Colonic mucosa (tissue), 4 donors: ENCODE results near the gene OR10H4. TPM values are rescaled to one million over a fixed set of nuclear protein-coding genes. Genes with fewer than 3 reads are reported as not detected.
"Not testable (repeated sequence)": the region's sequence is repeated elsewhere in the genome, so short reads cannot be mapped to it uniquely, and the experiment has no call there.

ENCODE experiments used
- DNase-seq: peaks from one replicate; pipeline ENCODE4 v3.0.0-alpha.2; 2020
- H3K27ac ChIP-seq: fragments of 200-600 bp; one replicate; pipeline ENCODE4 v1.8.0; 2021
- H3K27me3 ChIP-seq: fragments of 200-600 bp; one replicate; pipeline ENCODE4 v1.8.0; 2021
- H3K36me3 ChIP-seq: fragments of 200-600 bp; one replicate; pipeline ENCODE4 v1.8.0; 2021
- H3K4me1 ChIP-seq: fragments of 200-600 bp; one replicate; pipeline ENCODE4 v1.8.0; 2021; ENCODE audit warnings: mild to moderate bottlenecking
- H3K4me3 ChIP-seq: fragments of 200-600 bp; one replicate; pipeline ENCODE4 v1.8.0; 2021
- H3K9ac ChIP-seq, 2 donors: one replicate each; pipeline ENCODE4 v1.7.0; 2013; ENCODE audit warnings: control low read depth in 2 of 2, low read depth in 2 of 2, low read length in 2 of 2
- H3K9me3 ChIP-seq: fragments of 200-600 bp; one replicate; pipeline ENCODE4 v1.8.0; 2021
- intact Hi-C: fragments of 100-400 bp; cut with DNase I; formaldehyde crosslinking; loops from one replicate; pipeline ENCODE4 v1.14.1; 2022
- total RNA-seq, 2 donors: library from RNA; stranded (reverse); fragmentation: NEBNext Ultra II Directional in 1 of 2; extraction: Animal tissue kit (Norgen Biotek cat#: 25700) in 1 of 2; gene quantifications; one replicate each; pipeline ENCODE4 v1.2.1, GENCODE V29; 2021
- TF ChIP-seq, protein P1 (sequence below): fragments of 200-600 bp; IDR thresholded peaks from one replicate; pipeline ENCODE4 v1.8.0; 2022; ENCODE audit warnings: antibody characterized with exemption, mild to moderate bottlenecking
- donor health status: healthy.
- donor health status: DM: no; HTN: no; CAD: no.
- donor health status: DM: no; HTN: no; CAD: no.

Gene OR10H4, protein sequence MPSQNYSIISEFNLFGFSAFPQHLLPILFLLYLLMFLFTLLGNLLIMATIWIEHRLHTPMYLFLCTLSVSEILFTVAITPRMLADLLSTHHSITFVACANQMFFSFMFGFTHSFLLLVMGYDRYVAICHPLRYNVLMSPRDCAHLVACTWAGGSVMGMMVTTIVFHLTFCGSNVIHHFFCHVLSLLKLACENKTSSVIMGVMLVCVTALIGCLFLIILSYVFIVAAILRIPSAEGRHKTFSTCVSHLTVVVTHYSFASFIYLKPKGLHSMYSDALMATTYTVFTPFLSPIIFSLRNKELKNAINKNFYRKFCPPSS
- total RNA-seq: not detected

DNA sequence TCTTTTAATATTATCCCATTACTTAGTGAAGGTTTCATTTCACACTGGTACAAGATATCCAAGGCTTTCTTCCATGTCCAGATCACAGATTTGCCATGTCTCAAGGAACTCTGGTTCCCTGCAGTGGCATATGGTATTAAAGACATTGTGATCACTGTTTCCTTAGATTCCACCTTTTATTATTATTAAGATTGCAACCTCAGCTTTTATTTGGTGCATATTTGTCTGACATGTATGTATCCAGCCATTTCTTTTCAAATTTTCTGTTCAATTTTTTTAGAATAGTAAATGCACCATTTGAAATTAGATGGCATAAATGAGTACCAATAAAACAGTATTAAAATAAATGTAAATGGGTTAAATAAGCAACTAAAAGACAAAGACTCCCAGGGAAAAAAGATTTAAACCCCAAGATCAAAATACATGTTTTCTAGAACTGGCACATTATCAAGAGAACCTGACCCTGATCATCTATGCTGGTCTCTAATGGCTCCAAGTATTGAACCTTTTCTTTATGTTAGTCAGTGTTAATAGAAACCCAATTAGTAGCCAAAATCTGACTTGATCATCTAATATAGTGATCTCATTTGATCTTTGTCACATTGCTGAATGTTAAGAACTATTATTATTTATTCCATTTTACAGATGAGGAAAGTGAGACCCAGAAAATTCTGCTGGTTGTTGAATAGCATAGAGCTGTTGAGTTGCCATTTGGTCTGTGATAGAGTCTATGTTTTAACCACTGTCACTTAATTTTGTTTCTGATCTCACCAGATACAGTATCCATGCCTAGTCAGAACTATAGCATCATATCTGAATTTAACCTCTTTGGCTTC, at the start of gene OR10H4:
TSS of gene OR10H4 (plus strand) at position 786 of the 836 bp plus-strand sequence. CDS start at position 786, 0 bp downstream.
- Histone ChIP-seq H3K36me3 (no peaks in the 10 kb centered on the region), H3K27me3 (no peaks in the 10 kb centered on the region), H3K27ac (no peak within 1 kb of the TSS), H3K9me3 (no peaks in the 10 kb centered on the region), H3K4me1 (no peaks in the 10 kb centered on the region), H3K4me3 (no peak within 1 kb of the TSS), H3K9ac (no peak within 1 kb of the TSS)
- TF ChIP-seq, protein P1, sequence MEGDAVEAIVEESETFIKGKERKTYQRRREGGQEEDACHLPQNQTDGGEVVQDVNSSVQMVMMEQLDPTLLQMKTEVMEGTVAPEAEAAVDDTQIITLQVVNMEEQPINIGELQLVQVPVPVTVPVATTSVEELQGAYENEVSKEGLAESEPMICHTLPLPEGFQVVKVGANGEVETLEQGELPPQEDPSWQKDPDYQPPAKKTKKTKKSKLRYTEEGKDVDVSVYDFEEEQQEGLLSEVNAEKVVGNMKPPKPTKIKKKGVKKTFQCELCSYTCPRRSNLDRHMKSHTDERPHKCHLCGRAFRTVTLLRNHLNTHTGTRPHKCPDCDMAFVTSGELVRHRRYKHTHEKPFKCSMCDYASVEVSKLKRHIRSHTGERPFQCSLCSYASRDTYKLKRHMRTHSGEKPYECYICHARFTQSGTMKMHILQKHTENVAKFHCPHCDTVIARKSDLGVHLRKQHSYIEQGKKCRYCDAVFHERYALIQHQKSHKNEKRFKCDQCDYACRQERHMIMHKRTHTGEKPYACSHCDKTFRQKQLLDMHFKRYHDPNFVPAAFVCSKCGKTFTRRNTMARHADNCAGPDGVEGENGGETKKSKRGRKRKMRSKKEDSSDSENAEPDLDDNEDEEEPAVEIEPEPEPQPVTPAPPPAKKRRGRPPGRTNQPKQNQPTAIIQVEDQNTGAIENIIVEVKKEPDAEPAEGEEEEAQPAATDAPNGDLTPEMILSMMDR: no peak
- no peak for DNase-seq
- intact Hi-C loops: no loop called here

DNA sequence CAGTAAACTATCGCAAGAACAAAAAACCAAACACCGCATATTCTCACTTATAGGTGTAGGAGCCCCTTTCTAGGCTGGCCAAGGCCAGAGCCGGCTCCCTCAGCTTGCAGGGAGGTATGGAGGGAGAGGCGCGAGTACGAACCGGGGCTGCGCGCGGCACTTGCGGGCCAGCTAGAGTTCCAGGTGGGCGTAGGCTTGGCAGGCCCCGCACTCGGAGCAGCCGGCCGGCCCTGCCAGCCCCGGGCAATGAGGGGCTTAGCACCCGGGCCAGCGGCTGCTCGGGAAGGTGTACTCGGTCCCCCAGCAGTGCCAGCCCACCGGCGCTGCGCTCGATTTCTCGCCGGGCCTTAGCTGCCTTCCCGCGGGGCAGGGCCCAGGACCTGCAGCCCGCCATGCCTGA, 49.2 kb upstream of the OR10H4 start:
- H3K9ac ChIP-seq, H3K36me3 ChIP-seq, DNase-seq, H3K27me3 ChIP-seq, H3K27ac ChIP-seq, H3K4me1 ChIP-seq, H3K9me3 ChIP-seq, intact Hi-C loops, H3K4me3 ChIP-seq: not testable (repeated sequence)

DNA sequence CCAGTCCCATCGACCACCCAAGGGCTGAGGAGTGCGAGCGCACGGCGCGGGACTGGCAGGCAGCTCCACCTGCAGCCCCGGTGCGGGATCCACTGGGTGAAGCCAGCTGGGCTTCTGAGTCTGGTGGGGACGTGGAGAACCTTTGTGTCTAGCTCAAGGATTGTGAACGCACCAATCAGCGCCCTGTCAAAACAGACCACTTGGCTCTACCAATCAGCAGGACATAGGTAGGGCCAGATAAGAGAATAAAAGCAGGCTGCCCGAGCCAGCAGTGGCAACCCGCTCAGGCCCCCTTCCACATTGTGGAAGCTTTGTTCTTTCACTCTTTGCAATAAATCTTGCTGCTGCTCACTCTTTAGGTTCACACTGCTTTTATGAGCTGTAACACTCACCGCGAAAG, 48.8 kb upstream of the OR10H4 start:
- H3K9ac ChIP-seq, DNase-seq, H3K4me3 ChIP-seq, H3K27me3 ChIP-seq, intact Hi-C loops, H3K9me3 ChIP-seq, H3K4me1 ChIP-seq, H3K36me3 ChIP-seq, H3K27ac ChIP-seq: not testable (repeated sequence)

DNA sequence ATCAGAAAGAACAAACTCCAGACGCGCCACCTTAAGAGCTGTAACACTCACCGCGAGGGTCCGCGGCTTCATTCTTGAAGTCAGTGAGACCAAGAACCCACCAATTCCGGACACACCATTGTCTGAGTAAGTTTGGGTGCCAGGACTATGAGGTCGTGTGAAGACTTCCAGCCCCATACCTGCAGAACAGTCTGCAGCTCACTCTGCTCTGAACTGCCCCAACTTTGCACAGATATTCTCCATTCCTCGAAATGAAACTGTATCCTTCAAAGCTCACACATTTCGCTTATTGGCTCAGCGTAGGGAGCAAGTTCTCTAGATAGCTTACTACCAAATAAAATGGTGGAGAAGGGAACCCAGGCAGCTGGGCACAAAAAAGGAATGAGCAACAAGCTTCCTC, 48.3 kb upstream of the OR10H4 start:
- no peaks in the 10 kb centered on the region for H3K27me3 ChIP-seq
- TF ChIP-seq, protein P1: no peak

DNA sequence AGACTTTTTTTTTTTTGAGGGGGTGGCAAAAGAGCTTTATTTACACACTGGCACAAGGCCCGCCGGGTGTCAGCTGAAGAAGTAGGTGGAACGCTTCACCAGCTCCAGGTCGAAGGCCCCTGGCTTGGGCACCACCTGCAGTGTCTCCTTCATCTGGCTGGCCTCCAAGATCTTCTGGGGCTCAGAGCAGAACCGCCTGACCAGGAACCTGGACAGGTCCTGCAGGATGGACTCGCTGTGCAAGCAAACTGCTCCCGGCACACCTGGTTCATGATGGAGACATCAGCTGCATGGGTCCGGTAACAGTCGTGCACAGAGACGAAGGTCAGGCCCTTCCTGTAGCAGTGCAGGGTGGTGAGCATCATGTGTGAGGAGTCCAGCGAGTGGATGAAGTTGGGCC, 46.6 kb upstream of the OR10H4 start:
- Histone ChIP-seq H3K36me3 (no peaks in the 10 kb centered on the region), H3K27ac (no peak overlapping the region), H3K27me3 (no peaks in the 10 kb centered on the region), H3K9ac (no peak overlapping the region), H3K4me1 (no peaks in the 10 kb centered on the region), H3K9me3 (no peaks in the 10 kb centered on the region), H3K4me3 (no peak overlapping the region)
- no peak for DNase-seq
- intact Hi-C loops: no loop called here
- TF ChIP-seq, protein P1: no peak

More for the DNA sequence above, 48.3 kb upstream of the OR10H4 start:
- Histone ChIP-seq H3K9ac (no peak overlapping the region), H3K9me3 (no peaks in the 10 kb centered on the region), H3K4me1 (no peaks in the 10 kb centered on the region), H3K4me3 (no peak overlapping the region), H3K27ac (no peak overlapping the region), H3K36me3 (no peaks in the 10 kb centered on the region)
- intact Hi-C loops: no loop called here
- no peak for DNase-seq

DNA sequence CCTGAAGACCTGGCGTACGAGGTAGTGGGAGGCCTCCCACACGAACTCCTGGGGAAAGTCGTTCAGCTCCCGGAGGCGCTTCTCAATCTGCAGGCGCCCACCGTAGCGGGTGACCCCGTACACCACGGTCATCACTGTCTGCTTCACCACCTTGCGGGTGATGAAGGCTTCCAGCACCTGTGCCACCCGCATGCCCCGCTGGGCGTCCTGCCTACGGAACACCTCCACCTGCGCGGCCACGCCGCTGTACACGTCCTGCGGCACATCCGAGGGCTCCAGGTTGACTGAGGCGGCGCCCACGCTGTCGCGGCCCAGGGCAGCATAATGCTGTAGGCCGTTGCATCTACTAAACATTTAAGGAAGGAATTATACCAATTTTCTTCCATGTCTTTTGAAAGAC, 45.9 kb upstream of the OR10H4 start:
- H3K9me3 ChIP-seq, H3K27me3 ChIP-seq, intact Hi-C loops, DNase-seq, H3K4me1 ChIP-seq, H3K9ac ChIP-seq, H3K4me3 ChIP-seq, H3K27ac ChIP-seq, H3K36me3 ChIP-seq: not testable (repeated sequence)

DNA sequence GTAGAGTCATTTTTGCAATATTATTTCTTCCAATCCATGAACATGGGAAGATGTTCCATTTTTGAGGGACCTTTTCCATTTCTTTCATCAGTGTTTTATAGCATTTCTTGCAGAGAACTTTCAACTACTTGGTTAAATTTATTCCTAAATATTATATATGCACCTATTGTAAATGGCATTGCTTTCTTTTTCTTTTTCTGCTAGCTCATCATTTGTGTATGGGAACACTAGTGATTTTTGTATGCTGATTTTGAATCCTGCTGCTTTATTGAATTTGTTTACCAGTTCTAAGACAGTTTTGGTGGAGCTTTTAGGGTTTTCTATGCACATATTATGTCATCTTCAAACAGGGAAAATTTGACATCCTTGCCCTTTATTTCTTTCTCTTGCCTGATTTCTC, 43.8 kb upstream of the OR10H4 start:
- DNase-seq: no peak
- H3K27ac ChIP-seq: no peak overlapping the region
- no peak overlapping the region for H3K9ac ChIP-seq
- H3K9me3 ChIP-seq: no peaks in the 10 kb centered on the region
- H3K4me3 ChIP-seq: no peak overlapping the region
- intact Hi-C loops: no loop called here
- no peaks in the 10 kb centered on the region for H3K36me3 ChIP-seq
- H3K4me1 ChIP-seq: no peaks in the 10 kb centered on the region
- no peaks in the 10 kb centered on the region for H3K27me3 ChIP-seq
- TF ChIP-seq, protein P1: no peak
